GM18867 (cell line): Measurements from ENCODE around the gene ABHD11.
"Not testable (repeated sequence)": the region's sequence is repeated elsewhere in the genome, so short reads cannot be mapped to it uniquely, and the experiment has no call there.

Experiments
- ATAC-seq: cut with Tn5 transposase; IDR thresholded peaks from one replicate; pipeline ENCODE4 v1.9.1; 2021; ENCODE audit warnings: mild to moderate bottlenecking, moderate library complexity; ENCODE audit not compliant: unreplicated experiment

ABHD11 gene

GRCh38 chr7:73738612-73739386, at the start of gene ABHD11:
Gene ABHD11, minus strand, starts transcription at chr7:73738802. Its CDS starts 32 bp downstream, at chr7:73738770.
- ATAC-seq, result peak; percentile 81

- not testable (repeated sequence) for ATAC-seq
Observed at GRCh38 chr7:73787786-73788048, 49.1 kb upstream of the ABHD11 start.

GRCh38 chr7:73786588-73786987, 48.0 kb upstream of the ABHD11 start:
- ATAC-seq, result no peak

- no peak for ATAC-seq
Observed at GRCh38 chr7:73779517-73779916, 40.9 kb upstream of the ABHD11 start.

- ATAC-seq, result no peak
Observed at GRCh38 chr7:73778801-73779389, 40.3 kb upstream of the ABHD11 start.

GRCh38 chr7:73774923-73775322, 36.3 kb upstream of the ABHD11 start:
- no peak for ATAC-seq

- ATAC-seq, result no peak
Observed at GRCh38 chr7:73773700-73774517, 35.3 kb upstream of the ABHD11 start.

GRCh38 chr7:73770860-73771670, 32.5 kb upstream of the ABHD11 start:
- ATAC-seq, result no peak

GRCh38 chr7:73770002-73770859, 31.6 kb upstream of the ABHD11 start, which contains the start of gene CLDN3:
Gene CLDN3, minus strand, starts transcription at chr7:73770270. Its CDS starts 221 bp downstream, at chr7:73770049.
- no peak for ATAC-seq

GRCh38 chr7:73769481-73770001, 30.9 kb upstream of the ABHD11 start:
- no peak for ATAC-seq

- ATAC-seq, result no peak
Observed at GRCh38 chr7:73768641-73769480, 30.3 kb upstream of the ABHD11 start.

- ATAC-seq, result no peak
Observed at GRCh38 chr7:73766556-73767229, 28.1 kb upstream of the ABHD11 start.

- no peak for ATAC-seq
Observed at GRCh38 chr7:73762659-73762999, 24.0 kb upstream of the ABHD11 start.

- no peak for ATAC-seq
Observed at GRCh38 chr7:73761854-73762658, 23.5 kb upstream of the ABHD11 start.

GRCh38 chr7:73758581-73759138, 20.1 kb upstream of the ABHD11 start:
- ATAC-seq, result no peak

GRCh38 chr7:73749931-73750776, 11.6 kb upstream of the ABHD11 start:
- ATAC-seq, result no peak
